Muscle of back (tissue), 13 donors: ENCODE measurements around the gene SCGB1C2. TPM values are rescaled to one million over a fixed set of nuclear protein-coding genes. Genes with fewer than 3 reads are reported as not detected.
"Not testable (repeated sequence)": the region's sequence is repeated elsewhere in the genome, so short reads cannot be mapped to it uniquely, and the experiment has no call there.

Source experiments
- DNase-seq, 3 donors: peaks; one replicate each; pipeline versions ENCODE4 v3.0.0 to v3.0.0-alpha.2; 2013
- long read RNA-seq, 9 donors: transcript quantifications; one replicate each; lab custom pipeline, GENCODE V29; 2026
- polyA plus RNA-seq, 10 donors: library from polyadenylated mRNA; unstranded; fragments of 120-200 nt; gene quantifications; one replicate each; pipeline ENCODE4 v1.2.1, GENCODE V29; 2013; ENCODE audit not compliant: insufficient read length in 10 of 10

Gene SCGB1C2
- not detected for polyA plus RNA-seq
- long read RNA-seq, donor 1: 0 reads
- long read RNA-seq, donor 2: 0 reads
- long read RNA-seq, donor 3: 0 reads
- long read RNA-seq, donor 4: 0 reads
- long read RNA-seq, donor 5: 0 reads
- long read RNA-seq, donor 6: 0 reads
- long read RNA-seq, donor 7: 0 reads
- long read RNA-seq, donor 8: 0 reads
- long read RNA-seq, donor 9: 0 reads

- not testable (repeated sequence) for DNase-seq
Measured at GRCh38 chr17:137166-137807, at the start of gene SCGB1C2. Gene SCGB1C2 (plus strand): TSS chr17:137569. CDS start chr17:137591, 22 bp downstream.

- peak; percentile 1 to 100 (median 30) for DNase-seq
Measured at GRCh38 chr17:113111-113510, 24.3 kb upstream of the SCGB1C2 start.

GRCh38 chr17:118339-118917, 18.9 kb upstream of the SCGB1C2 start:
- not testable (repeated sequence) for DNase-seq

- not testable (repeated sequence) for DNase-seq
Measured at GRCh38 chr17:133932-134331, 3.4 kb upstream of the SCGB1C2 start.

GRCh38 chr17:134332-134785, 3.0 kb upstream of the SCGB1C2 start:
- not testable (repeated sequence) for DNase-seq

- not testable (repeated sequence) for DNase-seq
Measured at GRCh38 chr17:135022-135421, 2.3 kb upstream of the SCGB1C2 start.

GRCh38 chr17:135895-136294, 1.5 kb upstream of the SCGB1C2 start:
- not testable (repeated sequence) for DNase-seq

- DNase-seq: not testable (repeated sequence)
Measured at GRCh38 chr17:136531-136930, 838 bp upstream of the SCGB1C2 start.

GRCh38 chr17:139401-140205, 2.2 kb downstream of the SCGB1C2 start:
- DNase-seq: not testable (repeated sequence)

- DNase-seq: no peak
Measured at GRCh38 chr17:142102-142661, 4.8 kb downstream of the SCGB1C2 start.

- DNase-seq: no peak
Measured at GRCh38 chr17:142876-143784, 5.8 kb downstream of the SCGB1C2 start.

- peak; percentile 56 to 88 (median 80) for DNase-seq
Measured at GRCh38 chr17:143785-144281, 6.5 kb downstream of the SCGB1C2 start.

- no peak for DNase-seq
Measured at GRCh38 chr17:144936-145670, 7.7 kb downstream of the SCGB1C2 start.

- peak in 2 of 3 donors; percentile 21 to 59 for DNase-seq
Measured at GRCh38 chr17:145671-146541, 8.5 kb downstream of the SCGB1C2 start.

- DNase-seq: no peak
Measured at GRCh38 chr17:146546-146945, 9.2 kb downstream of the SCGB1C2 start.

- DNase-seq: no peak
Measured at GRCh38 chr17:146983-147761, 9.8 kb downstream of the SCGB1C2 start.

GRCh38 chr17:147796-148740, 10.7 kb downstream of the SCGB1C2 start:
- no peak for DNase-seq
